ENCODE data around the gene SOST.
A peak's percentile ranks its signal among the peaks of the same experiment; 100 is the strongest.

SOST gene

DNA sequence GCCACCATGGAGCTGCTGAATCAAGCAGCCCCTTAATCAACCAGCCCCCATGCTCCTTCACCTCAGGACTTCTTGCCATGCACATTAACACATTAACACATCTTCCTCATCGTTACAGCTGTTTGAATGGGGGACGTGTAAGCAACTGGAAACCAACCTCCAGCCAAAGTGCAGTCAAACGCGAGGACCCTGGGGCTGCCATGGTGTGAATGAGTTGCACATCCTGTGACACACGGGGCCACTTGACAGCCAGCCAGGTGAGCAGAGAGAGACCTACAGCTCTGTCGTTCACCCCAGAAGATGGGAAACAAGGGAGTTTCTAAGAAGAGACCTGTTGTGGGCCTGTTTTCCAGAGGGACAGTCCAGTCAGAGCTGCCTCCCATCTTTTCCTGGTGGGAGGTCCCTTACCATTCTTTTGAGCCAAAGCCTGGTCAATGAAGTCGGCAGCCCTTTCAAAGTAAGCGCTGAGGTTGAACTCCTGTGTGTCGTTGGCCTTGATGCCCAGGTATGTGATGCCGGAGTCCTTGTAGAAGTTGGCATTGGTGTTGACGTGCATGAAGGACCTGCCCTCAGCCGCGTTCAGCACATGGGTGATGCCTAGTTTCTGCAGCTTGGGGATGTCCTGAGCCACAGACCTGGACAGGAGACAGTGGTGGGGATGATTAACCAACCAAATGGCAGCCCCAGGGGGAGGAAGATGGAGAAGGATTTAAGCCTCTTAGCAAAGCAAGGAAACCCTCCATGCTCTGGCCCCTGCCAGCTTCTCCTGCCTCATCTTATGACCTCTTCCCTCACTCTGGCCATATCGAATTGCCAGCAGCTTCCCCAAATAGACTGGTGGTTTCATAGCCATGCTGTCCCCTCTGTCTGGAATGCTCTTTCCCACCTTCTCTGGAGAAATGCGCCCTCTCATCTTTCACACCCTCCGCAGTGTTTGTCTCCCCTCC, 16.0 kb upstream of the SOST start:
- no peak for DNase-seq

DNA sequence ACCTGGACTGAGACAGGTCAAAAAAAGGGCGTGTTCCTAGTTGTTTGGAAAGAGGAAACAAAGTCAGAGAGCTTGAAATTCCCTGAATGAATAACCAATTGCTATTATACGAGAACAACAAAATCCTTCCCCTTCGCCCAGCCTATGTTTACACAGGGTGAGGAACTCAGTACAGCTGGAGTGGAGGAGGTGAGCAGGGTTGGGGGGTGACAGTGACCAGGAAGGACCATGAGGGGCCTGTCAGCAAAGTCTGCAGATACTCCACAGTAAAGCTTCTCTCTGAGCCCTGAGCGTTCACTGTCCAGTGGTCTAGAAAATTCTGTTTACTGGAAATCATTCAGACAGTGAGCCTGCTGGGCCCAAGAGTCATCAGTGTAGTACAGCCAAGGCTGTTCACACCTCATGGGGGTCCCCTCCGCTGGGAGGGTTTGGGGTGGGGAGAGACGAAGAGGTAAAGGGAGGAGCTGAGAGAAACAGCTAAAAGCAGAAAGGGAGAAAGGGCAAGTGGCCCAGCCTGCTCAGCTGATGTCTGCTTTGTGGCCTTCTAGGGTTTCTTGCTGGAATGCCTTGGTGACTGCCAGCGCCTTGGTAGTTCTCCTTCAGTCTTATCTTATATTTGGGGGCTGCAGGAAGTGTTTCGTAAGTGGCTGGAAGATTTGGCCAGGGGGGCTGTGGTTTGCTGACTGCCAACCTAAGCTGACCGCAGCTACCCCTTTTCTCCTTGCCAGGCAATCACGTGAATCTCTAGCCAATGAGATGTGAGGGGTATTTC, 14.5 kb upstream of the SOST start:
- DNase-seq = no peak

DNA sequence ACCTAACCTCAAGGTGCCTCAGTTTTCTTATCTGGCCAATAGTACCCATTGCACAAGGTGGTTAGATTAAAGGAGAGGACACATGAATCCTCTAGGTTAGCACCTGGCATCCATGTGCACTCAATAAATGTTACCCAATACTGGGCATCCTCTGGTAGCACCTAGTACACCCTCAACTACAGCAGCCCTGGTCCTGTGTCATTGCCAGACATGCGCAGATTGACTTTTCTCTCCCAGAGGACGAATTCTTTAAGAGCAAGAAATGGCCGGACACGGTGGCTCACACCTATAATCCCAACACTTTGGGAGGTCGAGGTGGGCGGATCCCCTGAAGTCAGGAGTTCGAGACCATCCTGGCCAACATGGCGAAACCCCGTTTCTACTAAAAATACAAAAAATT, 12.9 kb upstream of the SOST start:
- DNase-seq = no peak

DNA sequence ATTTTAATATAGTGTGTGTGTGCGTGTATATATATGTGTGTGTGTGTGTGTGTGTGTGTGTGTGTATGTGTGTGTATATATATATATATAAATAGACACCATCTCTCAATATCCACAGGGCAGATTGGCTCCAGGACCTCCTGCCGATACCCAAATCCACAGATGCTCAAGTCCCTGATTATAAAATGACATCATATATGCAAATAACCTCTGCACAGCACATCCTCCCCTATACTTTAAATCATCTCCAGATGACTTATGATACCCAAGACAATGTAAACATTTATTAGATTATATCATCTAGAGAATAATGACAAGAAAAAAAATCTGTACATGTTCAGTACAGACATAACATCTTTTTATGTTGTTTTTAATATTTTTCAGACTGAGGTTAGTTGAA, 12.4 kb upstream of the SOST start:
- no peak for DNase-seq

DNA sequence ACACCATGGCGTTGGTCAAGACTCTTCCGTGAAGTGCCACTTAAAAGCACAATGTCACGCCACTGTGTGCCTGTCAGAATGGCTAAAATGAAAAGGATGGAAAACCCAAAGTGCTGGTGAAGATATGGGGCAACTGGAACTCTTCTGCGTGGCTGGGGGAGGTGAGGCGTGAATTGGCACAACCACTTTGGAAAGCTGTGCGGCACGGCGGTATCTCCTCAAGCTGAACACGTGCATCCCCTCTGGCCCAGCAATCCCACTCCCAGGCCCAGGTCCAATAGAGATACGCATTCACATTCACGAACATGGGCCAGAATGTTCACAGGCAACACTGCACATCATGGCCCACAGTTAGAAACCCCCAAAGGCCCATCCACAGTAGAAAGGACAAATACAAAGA, 11.3 kb upstream of the SOST start:
- no peak for DNase-seq

DNA sequence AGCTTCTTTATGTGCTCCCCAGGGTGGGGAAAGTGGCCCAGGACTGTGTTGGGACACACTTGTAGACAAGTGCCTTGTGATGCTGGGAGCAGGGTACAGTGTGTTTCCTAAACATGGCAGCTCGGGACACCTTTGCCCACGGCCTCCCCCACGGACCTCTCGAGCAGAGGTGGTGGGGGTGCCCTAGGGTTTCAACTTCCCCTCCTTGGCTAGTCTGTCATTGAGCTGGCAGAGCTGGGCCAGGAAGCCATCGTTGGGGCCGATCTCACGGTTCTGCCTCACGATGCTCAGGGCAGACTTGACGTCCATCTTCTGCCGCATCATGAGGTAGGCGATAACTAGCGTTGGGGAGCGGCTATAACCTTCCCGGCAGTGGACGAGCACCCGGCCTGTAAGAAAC, 10.8 kb upstream of the SOST start:
- no peak for DNase-seq

DNA sequence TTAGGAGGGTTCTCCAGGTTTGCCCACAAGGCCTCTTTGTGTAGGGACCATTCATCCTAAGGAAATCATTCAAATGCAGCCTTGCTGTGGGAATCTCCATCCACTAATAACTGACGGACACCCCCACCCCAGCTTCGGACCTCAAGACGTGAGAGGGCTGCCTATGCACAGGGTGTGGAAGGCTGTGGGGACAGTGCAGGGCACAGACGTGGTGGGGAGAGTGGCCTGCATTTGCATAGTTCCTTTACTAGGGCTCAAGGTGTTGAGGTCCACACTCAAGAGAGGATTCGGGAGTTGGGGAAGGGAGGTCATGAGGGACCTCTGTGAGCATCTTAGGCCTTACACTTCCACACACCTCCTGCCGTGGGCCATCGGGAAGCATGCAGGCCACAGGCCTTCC, 10.4 kb upstream of the SOST start:
- DNase-seq = no peak

DNA sequence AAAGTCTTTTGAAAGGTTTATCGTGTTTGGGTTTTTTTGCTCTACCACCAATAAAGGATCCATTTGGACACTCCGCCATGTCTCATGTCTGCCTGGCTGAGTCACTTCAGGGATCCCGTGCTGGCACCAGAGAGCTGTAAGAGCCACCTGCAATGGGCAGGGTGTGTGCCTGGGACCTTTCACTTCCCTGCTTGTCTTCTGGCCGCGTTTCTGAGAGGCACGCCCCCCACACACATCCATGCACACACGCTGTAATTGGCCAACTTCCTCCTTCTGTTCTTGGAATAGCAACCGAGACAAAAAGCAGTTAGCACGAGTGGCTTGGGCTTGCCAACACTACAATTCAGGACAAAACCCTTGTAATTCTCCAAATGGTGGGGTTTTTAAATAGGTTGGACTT, 9.8 kb upstream of the SOST start:
- no peak for DNase-seq

DNA sequence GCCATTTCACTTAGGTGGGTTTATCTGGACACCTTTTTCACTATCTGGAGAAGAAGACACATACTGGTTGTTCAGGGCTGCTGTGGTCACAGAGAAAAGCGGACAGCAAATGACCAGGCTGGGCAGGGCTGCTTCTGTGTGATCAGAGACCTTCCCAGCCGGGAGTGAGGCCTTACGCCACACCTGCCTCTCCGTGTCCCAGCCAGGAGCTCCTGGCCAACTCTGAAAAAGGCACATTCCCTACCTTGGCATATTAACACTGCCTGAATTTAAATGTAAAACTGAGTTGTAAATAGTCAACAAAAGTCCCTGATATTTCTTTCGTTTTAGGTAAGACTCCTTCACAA, 9.1 kb upstream of the SOST start:
- DNase-seq = no peak

DNA sequence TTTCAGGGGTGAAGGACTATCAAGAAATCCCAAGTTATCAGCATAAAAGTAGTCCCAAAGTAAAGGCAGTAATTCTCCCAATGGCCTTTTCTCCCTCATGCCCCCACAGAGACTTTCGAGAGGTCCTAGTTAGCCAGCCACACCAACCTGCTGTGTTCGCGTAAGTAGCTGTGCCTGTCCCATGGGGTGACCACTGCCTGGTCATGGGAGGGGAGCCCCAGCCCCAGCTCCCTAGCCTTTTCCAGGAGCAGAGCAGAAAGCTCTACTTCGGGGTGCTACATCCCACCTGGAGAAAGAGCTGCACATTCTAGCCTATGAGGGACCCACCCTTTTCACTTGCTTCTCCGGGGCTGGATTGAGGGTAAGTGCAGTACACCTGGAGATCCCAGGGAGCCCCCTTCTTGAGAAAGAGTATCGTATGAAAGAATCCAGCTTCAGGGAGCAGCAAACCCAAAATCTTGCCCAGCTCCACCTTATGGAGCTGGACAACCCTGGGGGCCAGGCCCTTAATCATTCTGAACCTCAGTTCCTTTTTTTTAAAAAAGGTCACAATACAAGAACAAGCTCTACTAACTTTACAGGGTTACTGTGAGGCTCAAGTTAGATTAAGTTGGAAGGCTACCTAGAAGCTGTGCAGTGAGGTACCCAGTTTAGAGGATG, 8.6 kb upstream of the SOST start:
- no peak for DNase-seq

DNA sequence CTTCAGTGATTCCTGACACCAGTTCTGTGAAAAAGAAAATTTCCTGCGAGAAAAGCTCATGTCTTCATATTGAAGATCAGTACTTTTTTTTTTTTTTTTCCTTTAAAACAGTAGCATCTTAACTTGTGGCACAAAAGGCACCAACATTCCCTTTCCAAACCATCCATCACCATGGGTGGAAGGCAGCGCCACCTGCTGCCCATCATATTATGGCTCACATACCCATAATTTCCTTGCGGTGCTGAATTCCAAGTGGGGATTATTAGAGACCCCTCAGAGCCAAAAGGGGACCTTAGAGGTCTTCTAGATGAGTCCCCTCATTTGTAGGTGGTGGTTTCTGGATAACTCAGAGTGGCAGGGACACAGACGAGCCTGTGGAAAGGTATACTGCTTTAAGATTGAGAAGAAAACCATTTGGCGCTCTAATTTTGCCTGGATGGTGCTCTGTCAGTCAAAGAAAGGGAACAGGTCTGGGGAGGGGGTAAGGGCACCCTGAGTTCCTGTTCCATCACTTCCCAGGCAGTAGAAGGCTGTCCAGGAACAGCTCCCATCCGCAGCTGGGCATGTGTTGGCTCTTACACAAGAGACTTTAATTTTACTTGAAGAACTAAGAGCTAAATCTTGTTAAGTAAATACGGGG, 7.9 kb upstream of the SOST start:
- DNase-seq = peak; percentile 1

DNA sequence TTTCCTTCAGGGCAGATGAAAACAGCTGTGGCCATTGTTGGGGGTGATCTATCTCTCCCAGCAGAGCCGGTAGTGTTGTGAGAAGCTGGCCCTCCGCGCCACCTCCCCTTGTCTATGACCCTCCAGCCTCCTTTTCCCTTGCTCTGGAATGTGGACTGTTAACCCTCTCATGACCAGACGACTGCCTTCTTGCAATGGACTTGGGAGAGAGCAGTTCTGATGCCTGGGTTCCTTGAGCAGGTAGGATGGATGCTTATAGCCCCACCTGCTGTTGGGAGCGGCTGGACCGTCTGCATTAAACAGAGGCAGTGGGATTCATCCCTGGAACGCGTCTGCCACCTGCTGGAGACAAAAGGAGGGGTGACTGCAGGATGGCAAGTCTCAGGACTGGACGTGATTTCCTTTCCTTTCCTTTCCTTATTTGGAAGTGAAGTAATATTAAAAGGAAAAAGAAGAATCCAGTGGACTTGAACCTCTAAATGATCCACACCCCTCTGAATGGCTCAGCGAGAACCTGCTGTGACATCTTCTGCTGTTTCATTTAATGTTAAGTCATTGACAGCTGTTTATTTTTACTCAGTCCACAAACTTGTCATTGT, 1.8 kb upstream of the SOST start:
- peak; percentile 89 for DNase-seq

DNA sequence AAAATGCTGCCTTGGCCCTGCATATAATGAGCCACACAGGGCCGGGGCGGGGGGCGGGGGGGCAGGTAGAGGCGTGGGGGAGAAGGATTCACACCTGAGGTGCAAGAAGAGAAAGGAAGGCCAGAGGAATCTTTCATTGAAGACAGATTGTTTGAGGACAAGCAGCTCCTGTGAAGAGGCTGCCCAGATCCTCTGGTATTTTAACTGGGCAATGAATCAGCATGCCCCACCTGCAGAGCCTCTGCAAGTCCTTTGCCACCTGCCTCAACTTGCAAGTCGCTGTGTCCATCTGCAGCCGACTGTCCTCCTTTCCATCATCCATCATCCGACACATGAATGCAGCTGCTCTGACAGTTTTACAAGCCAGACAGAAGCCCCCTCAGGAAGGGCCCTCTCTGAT, 1.2 kb upstream of the SOST start:
- no peak for DNase-seq

DNA sequence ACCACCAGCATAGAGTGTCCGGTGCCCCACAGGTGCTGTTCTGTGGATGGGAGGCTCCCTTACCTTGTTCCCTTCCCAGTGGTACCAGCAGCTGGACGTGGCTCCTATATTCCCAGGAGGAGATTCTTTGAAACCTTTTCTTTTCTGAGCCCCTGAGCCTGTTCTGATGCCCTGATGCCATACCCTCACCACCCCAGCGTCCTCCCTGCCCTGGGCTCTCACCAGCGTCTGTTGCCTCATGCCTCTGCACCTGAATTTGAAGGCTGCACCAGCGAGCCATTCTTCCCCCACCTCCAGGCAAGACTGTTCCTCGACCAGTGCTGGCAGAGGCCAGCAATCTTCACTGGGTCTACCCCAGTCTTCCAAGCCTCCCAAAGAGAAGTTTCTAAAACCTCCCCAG, 505 bp downstream of the SOST start:
- DNase-seq = no peak

DNA sequence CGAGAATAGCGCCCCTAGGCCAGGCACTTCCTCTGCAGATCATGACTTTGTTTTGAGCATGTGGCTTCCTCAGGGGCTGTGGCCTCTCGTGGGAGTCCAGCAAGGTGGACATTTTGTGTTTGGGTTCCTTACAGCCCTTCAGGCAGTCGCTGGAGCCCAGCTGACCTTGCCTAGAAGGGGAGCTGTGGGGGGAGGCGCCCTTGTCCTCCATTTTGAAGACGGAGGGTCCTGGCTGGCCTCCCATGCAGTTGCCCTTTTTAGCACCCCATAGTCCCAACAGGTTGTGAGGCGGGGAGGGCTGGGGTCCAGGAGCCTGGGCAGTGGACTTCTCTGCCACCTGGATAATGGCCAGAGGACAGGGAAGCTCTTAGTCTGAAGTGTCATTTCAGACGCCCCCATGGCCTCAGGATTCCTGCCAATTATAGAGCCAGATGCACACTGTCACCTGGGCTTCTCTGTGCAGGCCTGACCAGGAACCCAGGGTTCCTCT, 1.4 kb downstream of the SOST start:
- no peak for DNase-seq

DNA sequence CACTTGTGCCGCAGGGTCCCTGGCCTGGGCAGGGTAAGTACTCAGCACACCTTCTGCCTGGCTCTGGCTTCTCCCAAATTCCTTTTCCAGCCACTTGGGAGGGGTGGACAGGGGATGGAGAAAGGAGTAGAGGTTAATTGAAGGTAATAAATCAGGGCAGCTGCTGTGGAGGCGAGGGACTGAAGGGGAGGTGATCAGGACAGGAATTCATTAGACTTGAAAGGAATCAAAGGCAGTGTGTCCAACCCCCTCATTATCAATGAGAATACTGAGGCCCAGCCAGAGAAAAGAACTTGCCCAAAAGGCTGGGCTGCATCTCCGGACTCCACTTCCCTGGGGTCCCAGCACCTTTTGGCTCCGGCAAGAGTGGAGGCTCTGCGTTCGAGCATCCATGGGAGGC, 2.4 kb downstream of the SOST start:
- DNase-seq = no peak

DNA sequence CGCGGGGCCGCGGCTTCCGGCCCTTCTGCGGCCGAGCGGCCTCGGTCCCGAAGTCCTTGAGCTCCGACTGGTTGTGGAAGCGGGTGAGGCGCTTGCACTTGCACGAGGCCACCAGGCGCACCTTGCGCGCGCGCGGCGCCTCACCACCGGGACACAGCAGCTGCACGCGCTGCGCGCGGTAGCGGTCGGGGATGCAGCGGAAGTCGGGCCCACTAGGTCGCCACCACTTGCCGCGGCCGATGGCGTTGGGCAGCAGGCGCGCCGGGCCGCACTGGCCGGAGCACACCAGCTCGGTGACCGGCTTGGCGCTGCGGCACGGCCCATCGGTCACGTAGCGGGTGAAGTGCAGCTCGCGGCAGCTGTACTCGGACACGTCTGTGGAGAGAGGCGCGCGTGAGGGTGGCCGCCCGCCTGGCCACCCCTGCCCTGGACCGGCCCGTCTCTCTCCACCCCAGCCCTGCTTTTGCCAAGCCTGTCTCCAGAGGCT, 3.2 kb downstream of the SOST start:
- DNase-seq = no peak

DNA sequence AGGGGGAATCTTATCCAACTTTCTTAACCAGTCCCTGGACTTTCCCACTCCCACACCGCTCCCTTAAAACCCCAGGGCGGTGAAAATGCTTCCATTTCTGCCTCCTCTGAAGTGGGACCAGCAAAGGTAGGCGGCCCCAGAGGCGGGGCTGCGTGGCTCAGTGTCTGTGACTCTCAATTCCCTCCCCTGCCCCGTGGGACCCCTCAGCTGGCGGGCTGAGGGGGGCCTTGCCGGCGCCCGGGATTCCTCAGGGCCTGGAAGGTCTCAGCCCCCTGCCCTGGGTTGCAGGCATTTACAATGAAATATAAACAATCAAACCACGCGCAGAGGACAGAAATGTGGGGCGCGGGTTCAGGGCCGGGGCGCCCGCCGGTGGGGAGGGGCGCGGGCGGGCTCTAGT, 3.6 kb downstream of the SOST start:
- DNase-seq = no peak

DNA sequence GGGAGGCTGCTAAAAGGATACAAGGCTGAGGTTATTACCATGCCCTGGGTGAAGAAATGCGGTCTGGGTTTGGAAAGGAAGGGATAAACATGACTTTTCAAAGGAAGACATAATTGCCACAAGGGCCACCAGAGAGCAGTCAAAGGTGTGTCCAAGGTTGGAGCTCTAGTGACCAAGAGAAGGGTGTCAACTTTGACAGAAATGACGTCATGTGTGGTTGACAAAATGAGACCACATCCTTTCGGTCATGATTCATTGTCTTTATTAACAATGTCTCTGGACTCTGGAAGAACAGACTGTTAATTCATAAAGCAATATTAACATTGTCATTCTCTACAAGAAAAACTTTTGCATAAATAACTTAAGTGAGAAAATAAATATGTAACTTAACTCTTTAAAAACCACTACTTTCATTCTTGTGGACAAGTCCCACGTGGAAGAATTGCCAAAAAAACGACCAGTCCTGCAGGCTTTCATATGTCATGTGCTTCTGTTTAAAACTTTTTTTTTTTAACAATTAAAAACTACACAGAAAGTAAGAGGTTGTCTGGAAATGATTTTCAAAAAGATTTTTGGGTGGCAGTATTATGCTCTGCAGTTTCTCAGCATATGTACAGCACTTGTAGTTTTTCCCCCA, 5.0 kb downstream of the SOST start:
- DNase-seq = no peak

DNA sequence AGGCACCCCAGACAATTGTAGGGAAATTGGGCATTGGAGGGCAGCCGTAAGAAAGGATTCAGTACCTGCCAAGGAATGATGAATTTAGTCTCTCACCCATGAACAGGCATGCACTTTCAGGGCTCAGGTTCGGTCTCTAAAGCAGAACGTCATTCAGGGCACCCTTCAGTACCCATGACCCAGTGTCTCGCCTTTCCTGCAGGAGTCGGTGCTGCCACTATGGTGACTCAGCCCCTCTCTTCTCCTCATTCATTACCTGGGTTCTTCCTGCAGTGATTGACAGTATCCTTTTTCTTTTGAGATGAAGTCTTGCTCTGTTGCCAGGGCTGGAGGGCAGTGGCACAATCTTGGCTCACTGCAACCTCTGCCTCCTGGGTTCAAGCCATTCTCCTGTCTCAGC, 8.4 kb downstream of the SOST start:
- no peak for DNase-seq

DNA sequence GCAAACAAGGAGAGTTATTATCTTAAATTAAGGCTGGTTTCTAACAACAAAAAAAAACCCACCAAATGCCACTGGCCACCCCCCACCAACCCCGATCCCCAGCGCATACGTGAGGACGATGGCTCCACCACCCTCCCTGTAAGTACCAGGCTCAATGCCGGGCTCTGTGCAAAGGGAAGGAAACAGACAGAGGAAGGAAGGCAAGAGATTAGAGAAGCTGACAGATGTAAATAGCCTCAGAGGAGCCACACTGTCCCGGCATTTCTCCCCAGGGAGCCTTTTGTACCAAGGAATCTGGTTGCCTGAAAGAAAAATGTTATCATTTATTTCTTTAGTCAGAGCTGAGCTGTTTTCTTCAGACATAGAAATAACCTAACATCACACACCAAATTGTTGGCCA, 13.1 kb downstream of the SOST start:
- no peak for DNase-seq

DNA sequence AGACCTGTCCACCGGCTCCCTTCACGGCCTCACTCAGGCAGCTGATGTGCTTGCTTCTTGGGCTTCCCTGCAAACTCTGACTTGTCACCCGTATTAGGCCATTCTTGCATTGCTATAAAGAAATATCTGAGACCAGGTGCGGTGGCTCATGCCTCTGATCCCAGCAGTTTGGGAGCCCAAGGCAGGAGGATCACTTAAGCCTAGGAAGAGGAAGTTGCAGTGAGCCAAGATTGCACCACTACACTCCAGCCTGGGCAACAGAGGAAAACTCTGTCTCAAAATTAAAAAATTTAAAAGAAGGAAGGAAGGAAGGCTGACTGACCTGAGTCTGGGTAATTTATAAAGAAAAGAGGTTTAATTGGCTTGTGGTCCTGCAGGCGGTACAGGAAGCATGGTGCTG, 17.0 kb downstream of the SOST start:
- DNase-seq = no peak
